GM12878 (cell line): ENCODE data around the gene KRTAP4-5. TPM values are rescaled to one million over a fixed set of nuclear protein-coding genes. Genes with fewer than 3 reads are reported as not detected.

Experiments
- ATAC-seq: fragments of 200-7000 bp; cut with Tn5 transposase; 3 replicates; pipeline ENCODE4 v1.9.1; 2020; ENCODE audit warnings: mild to moderate bottlenecking, moderate library complexity
- Bru-seq: library from RNA; stranded (reverse); fragments of 400-500 nt; gene quantifications from one replicate; lab custom pipeline; 2021; lab: Mats Ljungman, UMichigan
- BruChase-seq, 2 experiments: library from RNA; stranded (reverse); fragments of 400-500 nt; gene quantifications; one replicate each; lab custom pipeline; 2021; lab: Mats Ljungman, UMichigan
- BruUV-seq: library from RNA; stranded (reverse); fragments of 400-500 nt; replicated peaks from 2 replicates; lab custom pipeline; 2021; lab: Mats Ljungman, UMichigan
- CTCF ChIA-PET: fragments of 300-600 bp; sonication (Branson Sonifier 250); formaldehyde crosslinking; extraction: SDS; loops from one replicate; lab custom pipeline; 2021; ENCODE audit warnings: inconsistent platforms; lab: Yijun Ruan, JAX
- POLR2A ChIA-PET: fragments of 350-600 bp; formaldehyde crosslinking; extraction: SDS; loops from one replicate; lab custom pipeline; 2021; ENCODE audit warnings: inconsistent platforms; lab: Charles Lee
- RAD21 ChIA-PET: fragments of 300-600 bp; sonication (Branson Sonifier 250); formaldehyde crosslinking; loops from one replicate; lab custom pipeline; 2023; ENCODE audit warnings: antibody characterized with exemption; ENCODE audit not compliant: unreplicated experiment; lab: Charles Lee
- SMC1A ChIA-PET: fragments of 300-600 bp; sonication (Branson Sonifier 250); formaldehyde crosslinking; loops from one replicate; lab custom pipeline; 2023; ENCODE audit not compliant: unreplicated experiment, uncharacterized antibody; lab: Charles Lee
- DNase-seq: peaks from one replicate; pipeline ENCODE4 v3.0.0-alpha.2; 2011; ENCODE audit warnings: low read depth, low spot score
- FAIRE-seq: peaks from 3 replicates; lab custom pipeline; 2011; peaks lifted over from hg19 to GRCh38; lab: Jason Lieb, UNC
- H2AFZ ChIP-seq: 2 replicates; pipeline ENCODE4 v1.6.0; 2011; ENCODE audit warnings: low read depth, low read length, control low read depth; ENCODE audit not compliant: control insufficient read depth
- H3K27ac ChIP-seq: 2 replicates; pipeline ENCODE4 v1.5.1; 2011; ENCODE audit warnings: control low read depth; ENCODE audit not compliant: control insufficient read depth, insufficient read depth
- H3K27me3 ChIP-seq, 2 experiments: replicated peaks in 1 of 2; 2 replicates each; pipeline versions ENCODE4 v1.6.0 to v1.6.1; 2011; ENCODE audit warnings: low read length in 1 of 2; ENCODE audit not compliant: control insufficient read depth in 2 of 2, insufficient read depth in 2 of 2
- H3K36me3 ChIP-seq, 2 experiments: 2 replicates each; pipeline ENCODE4 v1.5.1; 2011; ENCODE audit warnings: low read length in 1 of 2; ENCODE audit not compliant: control insufficient read depth in 2 of 2, insufficient read depth in 2 of 2
- H3K4me1 ChIP-seq: 2 replicates; pipeline ENCODE4 v1.6.1; 2011; ENCODE audit warnings: mild to moderate bottlenecking, low read length, moderate library complexity, mixed read lengths; ENCODE audit not compliant: control insufficient read depth, insufficient read depth
- H3K4me2 ChIP-seq: 2 replicates; pipeline ENCODE4 v1.6.0; 2011; ENCODE audit warnings: control low read depth; ENCODE audit not compliant: control insufficient read depth, insufficient read depth
- H3K4me3 ChIP-seq: fragments of 200-600 bp; sonication (generic); 2 replicates; pipeline ENCODE4 v1.5.1; 2016
- H3K79me2 ChIP-seq: 2 replicates; pipeline ENCODE4 v1.6.0; 2011; ENCODE audit warnings: low read length; ENCODE audit not compliant: control insufficient read depth, insufficient read depth
- H3K9ac ChIP-seq: 2 replicates; pipeline ENCODE4 v1.8.0; 2011; ENCODE audit warnings: low read length, control low read depth, mixed read lengths; ENCODE audit not compliant: control insufficient read depth, insufficient read depth
- H3K9me3 ChIP-seq: replicated peaks from 3 replicates; pipeline ENCODE4 v1.5.1; 2011; ENCODE audit warnings: mild to moderate bottlenecking, low read length; ENCODE audit not compliant: control insufficient read depth, insufficient read depth
- H4K20me1 ChIP-seq: 2 replicates; pipeline ENCODE4 v1.6.0; 2011; ENCODE audit not compliant: control insufficient read depth, insufficient read depth
- CBFB ChIP-seq: IDR thresholded peaks from 2 replicates; pipeline ENCODE4 v1.6.1; 2016; ENCODE audit warnings: antibody characterized with exemption, low read depth
- KDM1A ChIP-seq: fragments of 200-600 bp; sonication (generic); IDR thresholded peaks from 2 replicates; pipeline ENCODE4 v1.6.1; 2016; ENCODE audit warnings: borderline replicate concordance
- LARP7 ChIP-seq: fragments of 450-650 bp; IDR thresholded peaks from 2 replicates; pipeline ENCODE4 v1.6.1; 2017; ENCODE audit warnings: mild to moderate bottlenecking
- REST ChIP-seq: IDR thresholded peaks from 2 replicates; pipeline ENCODE4 v1.6.1; 2012; ENCODE audit warnings: mild to moderate bottlenecking, low read depth, low read length
- SMARCA5 ChIP-seq: fragments of 450-650 bp; IDR thresholded peaks from 2 replicates; pipeline ENCODE4 v1.6.1; 2017; ENCODE audit warnings: mild to moderate bottlenecking
- WGBS: methylation state at CpG from one replicate; pipeline ENCODE4 v1.1.6; 2016; ENCODE audit warnings: low lambda C conversion rate; ENCODE audit not compliant: insufficient replicate concordance, insufficient coverage; ENCODE audit errors: missing lambda C conversion rate; 5-methylcytosine and 5-hydroxymethylcytosine counted together
- in situ Hi-C: fragments of 300-500 bp; cut with MboI; formaldehyde crosslinking; loops from 9 replicates; pipeline ENCODE4 v1.14.3; 2018; ENCODE audit warnings: mixed read lengths
- intact Hi-C: fragments of 100-400 bp; cut with micrococcal nuclease; formaldehyde crosslinking; loops from one replicate; pipeline ENCODE4 v1.14.2; 2022; ENCODE audit not compliant: unreplicated experiment
- long read RNA-seq, 2 experiments: library from polyadenylated mRNA; unstranded; transcript quantifications; one replicate each; pipeline ENCODE4 v2.0.0, GENCODE V29; 2019 to 2020
- polyA minus RNA-seq, 3 experiments: library from RNA; depleted of rRNA, polyadenylated mRNA; stranded (reverse); fragments of >200 nt; gene quantifications; 2 replicates each; pipeline ENCODE4 v1.2.3, GENCODE V29; 2011
- polyA plus RNA-seq, 11 experiments: library from polyadenylated mRNA; depleted of rRNA in 4 of 11; unstranded in 6 of 11; stranded (reverse) in 5 of 11; fragments of >200 nt; fragmentation: Nextera tagmentation in 4 of 11; fragmentation: Illumina TruSeq in 1 of 11; extraction: Ambion mirVana in 4 of 11; extraction: Trizol in 1 of 11; gene quantifications; 1 replicate in 1 of 11; 2 replicates in 10 of 11; pipeline versions ENCODE4 v1.2.1 to v1.2.3, GENCODE V29; 2011 to 2016; ENCODE audit warnings: inconsistent platforms in 2 of 11, missing spikeins in 2 of 11, low read depth in 1 of 11
- total RNA-seq, 4 experiments: library from RNA; depleted of rRNA in 3 of 4; stranded (reverse); fragments of >200 nt in 3 of 4; fragmentation: Illumina TruSeq in 1 of 4; extraction: Trizol in 1 of 4; gene quantifications; 2 replicates each; pipeline versions ENCODE4 v1.2.1 to v1.2.3, GENCODE V29; 2013 to 2021

The KRTAP4-5 gene
- not detected in 2 replicates for total RNA-seq (2013; cell fraction: nucleolus; rRNA removed)
- total RNA-seq (2014; rRNA removed) (not detected in 2 replicates), total RNA-seq (2014; rRNA removed; fragmentation: Illumina TruSeq; extraction: Trizol) (not detected in 2 replicates), total RNA-seq (2021) (not detected in 2 replicates), polyA plus RNA-seq (2011; rRNA removed) (not detected in 2 replicates), polyA plus RNA-seq (2014; fragmentation: Illumina TruSeq; extraction: Trizol) (not detected in 2 replicates), polyA plus RNA-seq (2014; fragmentation: Nextera tagmentation; extraction: Ambion mirVana) (not detected), polyA plus RNA-seq (2014; rRNA removed) (not detected in 2 replicates), polyA plus RNA-seq (2016; fragmentation: Nextera tagmentation; extraction: Ambion mirVana) (not detected), polyA minus RNA-seq (2011; rRNA and poly(A)+ RNA removed) (not detected in 2 replicates), Bru-seq, nascent RNA (not detected), BruChase-seq, experiment 1, labeled RNA remaining after a 6-hour chase (not detected), BruChase-seq, experiment 2, labeled RNA remaining after a 2-hour chase (not detected)
- polyA plus RNA-seq (2011; ENCODE audit: low read depth), result not detected
- not detected in 2 replicates for polyA plus RNA-seq (2011; cell fraction: cytosol; rRNA removed)
- not detected in 2 replicates for polyA plus RNA-seq (2011; cell fraction: nucleus; rRNA removed)
- not detected in 2 replicates for polyA plus RNA-seq (2012)
- polyA minus RNA-seq (2011; cell fraction: cytosol; rRNA and poly(A)+ RNA removed), result not detected in 2 replicates
- not detected in 2 replicates for polyA minus RNA-seq (2011; cell fraction: nucleus; rRNA and poly(A)+ RNA removed)
- long read RNA-seq, experiment 1, result 0 reads
- long read RNA-seq, experiment 2, result 0 reads

- in situ Hi-C loops, result no loop called here
- Histone ChIP-seq H3K27me3 (no peaks in the 10 kb centered on the region), H3K9me3 (no peaks in the 10 kb centered on the region), H3K4me2 (no peak within 1 kb of the TSS), H3K9ac (no peak within 1 kb of the TSS), H3K27ac (no peak within 1 kb of the TSS), H3K4me3 (no peak within 1 kb of the TSS), H4K20me1 (no peaks in the 10 kb centered on the region), H2AFZ (no peak within 1 kb of the TSS), H3K4me1 (no peaks in the 10 kb centered on the region), H3K79me2 (no peaks in the 10 kb centered on the region), H3K36me3 (no peaks in the 10 kb centered on the region)
- CTCF ChIA-PET, result no interaction called here
- FAIRE-seq (no peak), DNase-seq (no peak), ATAC-seq (no peak)
- TF ChIP-seq KDM1A (no peak), SMARCA5 (no peak), CBFB (no peak), LARP7 (no peak), REST (no peak)
- POLR2A ChIA-PET, result no interaction called here
- WGBS, result 0% methylated on average over 2 of the region's 2 CpGs
- no TSS peak for BruUV-seq
- RAD21 ChIA-PET, result no interaction called here
- SMC1A ChIA-PET, result interaction anchor here (0.6 kb wide), 1 partner anchor 442 kb away, joined by 3 read pairs; no protein-coding TSS in a partner anchor
- intact Hi-C loops, result no loop called here
Measured at GRCh38 chr17:41149652-41149985, at the start of gene KRTAP4-5. Gene KRTAP4-5, minus strand, starts transcription at chr17:41149825. Its CDS starts 58 bp downstream, at chr17:41149767.
